HG02840 (cell line): ENCODE measurements around the gene PIF1.
"Not testable (repeated sequence)": the region's sequence is repeated elsewhere in the genome, so short reads cannot be mapped to it uniquely, and the experiment has no call there.

Source experiments
- ATAC-seq: cut with Tn5 transposase; IDR thresholded peaks from one replicate; pipeline ENCODE4 v1.9.1; 2021; ENCODE audit warnings: mild to moderate bottlenecking, moderate library complexity, moderate number of reproducible peaks; ENCODE audit not compliant: unreplicated experiment, low FRiP score

Gene PIF1

DNA sequence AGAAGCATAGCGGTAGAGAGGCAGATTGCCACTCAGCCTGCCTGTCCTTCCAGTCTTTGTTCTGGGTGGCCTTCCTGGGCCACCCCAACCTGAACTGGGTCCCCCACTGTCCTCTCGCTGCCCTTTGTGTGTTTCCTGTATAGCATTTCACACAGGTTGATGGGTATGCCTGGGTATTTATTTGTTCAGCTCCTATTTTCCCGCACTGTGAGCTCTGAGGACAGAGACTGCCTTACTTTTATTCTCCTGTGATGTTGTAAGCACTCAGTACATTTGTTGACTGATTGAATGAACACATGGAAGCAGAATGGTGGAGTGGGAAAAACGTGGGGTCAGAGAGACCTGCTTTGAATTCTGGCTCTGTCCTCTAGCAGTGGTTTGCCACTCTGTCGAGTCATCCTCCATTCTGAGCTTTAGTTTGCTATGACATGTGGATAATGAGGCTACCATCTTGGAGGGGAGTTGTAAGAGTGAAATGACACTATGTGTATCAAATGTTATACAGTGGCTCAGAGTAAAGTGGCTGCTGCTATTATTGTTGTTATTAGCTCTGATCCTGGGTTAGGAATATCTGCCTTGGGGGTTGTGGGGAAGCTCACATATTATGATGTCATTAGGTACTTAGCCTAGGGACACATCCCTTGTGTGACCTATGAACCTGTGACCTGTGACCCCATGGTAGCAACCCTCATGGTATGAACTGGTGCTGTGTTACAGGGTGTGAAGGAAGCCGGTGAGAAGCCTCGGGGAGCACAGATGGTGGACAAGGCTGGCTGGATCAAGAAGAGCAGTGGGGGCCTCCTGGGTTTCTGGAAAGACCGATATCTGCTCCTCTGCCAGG, 22.6 kb upstream of the PIF1 start:
- no peak for ATAC-seq

DNA sequence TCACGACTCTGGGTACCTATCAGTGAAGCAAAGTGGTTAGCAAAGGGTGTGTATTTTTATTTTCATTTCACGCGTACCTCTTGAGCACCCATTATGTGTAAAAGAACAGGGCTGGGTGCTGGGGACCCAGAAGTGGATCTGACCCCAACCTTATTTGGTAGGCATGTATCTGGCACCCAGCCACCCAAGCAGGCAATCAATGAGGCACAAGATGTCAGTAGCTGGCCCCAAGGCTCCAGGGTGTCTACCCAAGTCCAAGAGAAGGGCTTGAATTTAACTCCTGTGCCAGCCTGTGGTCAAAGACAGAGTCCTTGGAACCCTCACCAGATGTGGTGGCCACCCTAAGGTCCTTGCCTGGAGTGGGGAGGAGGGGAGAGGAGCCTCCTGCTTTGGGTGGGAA, 22.0 kb upstream of the PIF1 start:
- no peak for ATAC-seq

DNA sequence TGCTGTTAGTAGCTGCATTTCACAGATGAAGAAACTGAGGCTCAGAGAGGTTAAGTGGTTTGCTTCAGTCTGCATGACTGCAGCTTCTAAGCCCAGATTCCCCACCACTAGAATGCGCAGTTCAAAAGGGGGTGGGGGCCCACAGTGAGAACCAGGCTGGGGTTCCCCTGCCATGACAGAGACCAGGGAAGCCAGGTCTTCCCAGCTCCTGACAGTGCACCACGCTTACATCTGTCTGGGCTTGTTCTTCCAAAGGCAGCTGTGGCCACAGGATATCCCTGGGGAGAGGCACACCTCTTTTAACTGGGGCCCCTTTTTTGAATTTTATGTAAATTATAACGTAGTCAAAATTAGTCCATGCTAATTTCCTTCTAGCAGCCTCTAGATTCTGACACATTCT, 21.6 kb upstream of the PIF1 start:
- ATAC-seq: no peak

DNA sequence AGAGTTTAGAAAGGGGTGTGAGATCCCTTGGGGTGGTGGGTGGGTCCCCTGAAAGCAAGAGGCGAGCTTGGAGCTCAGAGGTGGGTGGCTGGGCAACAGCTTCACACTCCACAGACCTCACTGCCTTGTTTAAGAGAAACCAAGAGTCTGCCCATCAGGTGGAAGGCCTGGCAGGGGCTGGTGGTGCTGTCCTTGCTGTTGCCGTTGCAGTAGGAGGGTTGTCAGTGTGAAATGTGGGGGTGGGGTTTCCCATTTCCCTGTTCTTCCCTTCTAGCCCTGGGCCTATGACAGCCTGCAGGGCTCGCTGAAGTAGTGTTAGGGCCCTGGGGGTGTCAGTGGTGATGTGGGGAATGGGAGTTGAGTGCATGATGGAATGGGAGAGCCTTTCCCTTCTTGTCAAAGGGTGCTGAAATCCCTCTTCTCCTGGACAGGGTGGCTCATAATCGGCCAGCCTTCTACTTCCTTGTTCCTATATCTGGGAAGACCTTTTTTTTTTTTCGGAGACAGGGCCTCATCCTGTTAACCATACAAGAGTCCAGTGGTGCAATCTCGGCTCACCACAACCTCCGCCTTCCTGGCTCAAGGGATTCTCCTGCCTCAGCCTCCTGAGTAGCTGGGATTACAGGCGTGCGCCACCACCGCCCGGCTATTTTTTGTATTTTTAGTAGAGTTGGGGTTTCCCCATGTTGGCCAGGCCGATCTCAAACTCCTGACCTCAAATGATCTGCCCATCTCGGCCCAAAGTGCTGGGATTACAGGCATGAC, 20.6 kb upstream of the PIF1 start:
- ATAC-seq: no peak

DNA sequence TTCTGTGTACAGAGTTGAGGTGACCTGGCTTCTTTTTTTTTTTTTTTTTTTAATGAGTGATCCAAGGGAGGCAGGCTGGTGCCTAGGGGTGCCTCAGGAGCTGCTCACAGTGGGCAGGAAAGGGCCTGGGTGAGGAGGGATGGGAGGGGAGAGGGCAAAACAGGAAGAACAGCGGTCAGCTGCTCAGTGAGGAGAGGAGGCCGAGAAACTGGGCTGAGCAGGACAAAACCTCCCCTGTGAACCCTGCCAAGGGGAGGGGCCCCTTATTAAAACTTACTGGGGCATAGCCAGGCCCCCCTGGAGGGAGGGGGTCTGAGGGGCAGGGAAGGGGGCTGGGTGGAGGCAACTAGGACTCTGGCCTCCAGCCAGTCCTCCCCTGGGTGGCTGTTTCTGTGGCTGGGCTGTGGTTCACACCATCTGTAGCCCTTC, 19.8 kb upstream of the PIF1 start:
- ATAC-seq: no peak

DNA sequence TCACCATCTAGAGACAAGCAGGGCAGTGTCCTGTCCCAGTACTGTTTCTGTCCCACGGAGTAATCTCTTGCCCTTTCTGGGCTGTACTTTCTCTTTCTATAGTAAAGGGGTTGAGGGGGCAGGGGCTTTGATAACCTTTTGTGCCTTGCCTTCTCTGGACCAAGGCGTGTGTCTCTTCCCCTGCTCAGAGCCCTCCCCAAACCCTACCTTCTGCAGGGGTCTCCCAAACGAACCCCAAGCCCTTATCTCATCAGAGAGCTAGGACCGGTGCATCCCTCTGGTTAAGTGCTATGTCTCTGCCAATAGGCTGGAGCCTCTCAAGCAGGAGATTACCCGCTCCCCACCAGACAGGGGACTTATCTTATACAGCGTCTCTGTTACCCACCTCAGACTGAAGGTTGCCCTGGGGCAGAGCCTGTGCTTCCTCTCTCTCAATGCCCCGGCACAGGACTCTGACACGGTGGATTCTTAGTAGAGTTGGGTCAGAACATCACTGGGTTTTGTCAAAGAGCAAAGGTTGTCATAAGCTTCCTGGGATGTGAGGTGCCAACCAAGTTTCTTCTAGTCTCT, 19.2 kb upstream of the PIF1 start:
- ATAC-seq: no peak

DNA sequence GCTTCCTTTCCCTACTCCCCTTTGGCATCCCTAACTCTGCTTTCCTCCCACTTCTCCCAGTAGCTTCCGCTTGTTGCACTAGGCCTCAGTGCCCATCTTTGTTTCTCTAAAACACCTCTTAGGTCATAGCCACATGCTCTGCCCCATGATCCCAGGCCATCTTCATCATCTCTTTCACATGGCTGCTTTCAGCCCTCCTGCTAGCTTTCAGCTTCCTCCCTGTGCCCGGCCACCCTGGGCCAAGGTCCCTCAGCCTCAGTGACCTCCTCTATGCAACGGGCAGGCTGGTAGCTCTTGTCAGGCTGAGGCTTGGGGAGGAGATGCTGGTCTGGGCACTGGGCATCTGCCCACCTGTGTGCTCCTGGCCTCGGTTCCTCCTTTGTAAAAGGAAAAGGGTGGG, 18.5 kb upstream of the PIF1 start:
- no peak for ATAC-seq

DNA sequence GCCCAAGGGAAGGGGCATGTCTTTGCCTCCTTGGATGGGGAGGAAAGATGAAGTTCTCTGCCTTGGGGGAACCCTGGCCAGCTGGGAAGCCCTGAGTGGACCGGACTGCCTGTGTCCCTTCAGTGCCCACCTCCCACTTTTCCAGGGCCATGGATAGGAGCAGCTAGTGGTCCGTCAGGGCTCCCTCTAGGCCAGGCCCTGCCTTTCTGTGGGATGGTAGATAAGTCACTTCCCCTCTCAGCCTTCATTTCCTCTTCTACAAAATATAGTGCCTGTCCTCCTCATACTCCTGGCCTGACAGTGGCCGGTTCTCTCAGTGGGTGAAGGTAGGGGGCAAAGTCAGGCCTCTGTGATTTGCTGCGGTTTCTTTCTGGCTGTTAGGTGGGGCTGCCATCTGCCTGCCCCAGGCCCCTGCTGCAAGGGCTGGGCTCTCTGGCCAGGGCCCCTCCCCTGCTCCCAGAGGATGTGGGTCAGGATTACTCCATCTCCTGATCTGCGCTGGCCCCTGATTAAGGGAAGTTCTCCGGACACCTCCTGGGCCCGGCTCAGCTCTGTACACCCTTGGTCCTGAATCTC, 17.6 kb upstream of the PIF1 start:
- no peak for ATAC-seq

DNA sequence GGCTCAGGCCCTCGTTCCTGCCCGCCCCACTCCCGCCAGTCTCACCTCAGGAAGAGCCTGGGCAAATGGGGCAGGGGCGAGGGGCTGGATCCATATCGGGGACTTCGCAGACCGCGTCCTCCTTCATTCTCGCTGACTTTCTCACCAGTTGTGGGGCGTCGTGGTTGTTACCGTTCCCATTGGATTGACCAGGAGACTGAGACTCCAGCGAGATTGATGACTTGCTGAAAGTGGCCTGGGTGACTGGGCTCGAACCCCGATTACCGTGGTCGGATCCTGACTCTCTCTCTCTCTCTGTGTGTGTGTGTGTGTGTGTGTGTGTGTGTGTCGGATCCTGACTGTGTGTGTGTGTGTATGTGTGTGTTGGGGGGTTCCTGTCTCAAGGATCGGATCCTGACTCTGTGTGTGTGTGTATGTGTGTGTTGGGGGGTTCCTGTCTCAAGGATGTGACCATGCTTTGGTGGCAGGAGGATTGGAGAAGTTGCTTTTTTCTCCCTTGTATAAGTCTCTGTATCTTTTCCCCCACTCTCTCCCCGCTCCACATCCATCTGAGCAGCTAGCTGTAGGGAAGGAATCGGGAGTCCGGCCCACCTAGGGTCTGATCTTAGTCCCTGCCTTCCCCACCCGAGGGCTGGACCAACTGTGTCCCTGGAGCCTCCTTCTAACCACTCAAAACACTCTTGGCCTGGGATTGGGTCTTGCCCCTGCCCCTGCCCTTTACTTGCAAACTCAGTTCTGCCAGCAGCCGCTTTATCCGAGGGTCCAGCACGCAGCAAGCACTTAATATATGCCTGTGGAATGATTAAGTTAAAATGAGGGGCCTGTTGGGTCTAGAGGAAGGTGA, 16.9 kb upstream of the PIF1 start:
- peak; percentile 21 for ATAC-seq

DNA sequence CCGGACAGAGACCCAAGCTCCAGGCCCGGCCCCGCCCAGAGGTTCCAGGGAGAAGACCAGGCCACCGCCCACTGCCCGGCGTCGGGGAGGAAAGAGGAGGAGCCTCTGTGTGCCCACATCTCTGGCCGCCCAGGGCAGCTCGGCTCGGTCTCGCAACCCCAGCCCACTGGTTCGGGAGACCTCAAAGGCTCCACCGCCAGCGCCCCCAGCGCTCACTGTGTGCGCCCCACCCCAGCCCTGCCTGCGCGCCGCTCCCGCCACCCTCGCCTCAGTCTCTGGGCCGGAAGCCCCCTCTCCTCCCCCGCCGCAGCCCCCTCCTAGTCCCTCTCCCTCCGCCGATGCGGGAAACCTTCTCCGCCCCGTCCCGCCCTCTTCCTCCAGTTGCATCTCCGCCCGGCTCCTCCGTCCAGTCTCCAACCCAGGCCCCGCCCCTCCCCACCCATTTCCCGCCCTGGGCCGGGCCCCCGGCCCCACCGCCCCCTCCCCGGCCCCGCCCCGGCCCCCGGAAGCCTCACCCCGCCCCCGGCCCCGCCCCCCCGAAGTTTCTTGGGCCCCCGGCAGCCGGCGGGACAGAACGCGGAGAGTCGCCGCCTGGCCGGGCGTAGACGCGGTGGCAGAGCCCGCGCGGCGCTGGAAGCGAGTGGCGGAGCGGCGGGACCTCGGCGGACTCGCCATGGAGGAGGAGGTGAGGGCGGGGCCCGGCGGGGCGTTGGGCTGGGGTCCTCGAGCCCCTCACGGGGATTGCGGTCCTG, 16.1 kb upstream of the PIF1 start, which contains the start of gene PLEKHO2:
TSS of gene PLEKHO2 (plus strand) at position 572 of the 752 bp plus-strand sequence. CDS start at position 674, 102 bp downstream.
- peak; percentile 52 for ATAC-seq

DNA sequence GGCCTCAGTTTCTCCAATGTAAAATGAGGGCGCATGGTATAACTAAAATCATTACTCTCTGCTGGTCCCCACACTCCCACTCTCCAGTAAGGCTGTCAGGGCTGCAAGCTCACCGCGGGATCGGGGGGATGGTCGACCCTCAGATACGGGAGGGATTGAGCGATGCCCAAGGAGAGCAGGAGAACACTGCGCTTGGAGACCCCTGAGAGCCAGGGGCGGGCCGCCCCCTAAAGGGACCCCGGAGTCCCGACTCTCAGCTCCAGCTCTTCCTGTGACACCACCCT, 15.6 kb upstream of the PIF1 start:
- no peak for ATAC-seq

DNA sequence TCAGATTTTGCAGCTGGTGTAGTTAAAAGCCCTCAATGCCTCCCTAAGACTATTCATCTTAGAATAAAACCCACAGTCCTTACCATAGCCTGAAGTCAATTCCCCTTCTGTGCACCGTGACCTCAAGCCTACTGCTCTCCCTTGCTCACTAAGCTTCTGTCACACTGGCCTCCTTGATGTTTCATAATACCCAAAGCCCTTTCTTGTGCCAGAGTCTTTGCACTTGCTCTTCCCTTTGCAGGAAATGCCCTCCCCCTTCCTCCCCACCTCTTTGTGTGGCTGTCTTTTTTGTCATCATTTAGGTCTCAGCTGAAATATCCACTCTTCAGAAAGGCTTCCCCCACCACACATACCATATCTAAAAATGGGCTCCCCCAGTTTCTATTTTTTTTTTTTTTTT, 12.1 kb upstream of the PIF1 start:
- ATAC-seq: no peak

DNA sequence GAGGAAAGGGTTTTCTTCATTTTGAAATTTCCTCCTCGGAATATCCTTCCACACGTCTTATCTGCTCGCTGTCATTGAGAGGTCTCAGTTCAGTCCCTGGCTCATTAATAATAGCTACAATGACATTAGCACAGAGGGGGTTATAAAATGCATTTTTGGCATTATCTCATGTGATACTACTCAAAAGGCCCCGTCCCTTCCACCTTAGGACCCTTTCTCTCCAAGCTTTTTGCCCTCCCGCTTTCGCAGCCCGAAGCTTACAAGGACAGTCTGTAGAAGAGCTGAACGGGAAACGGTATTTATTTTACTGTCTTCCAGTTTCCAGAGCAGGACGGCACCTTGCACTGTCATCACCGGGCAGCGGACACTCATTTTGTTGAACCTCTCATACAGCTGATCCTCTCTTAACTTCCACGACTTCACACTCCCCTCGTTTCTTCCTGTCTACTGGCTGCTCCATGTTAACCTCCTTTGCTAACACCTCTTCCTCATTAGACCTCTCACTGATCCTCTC, 10.6 kb upstream of the PIF1 start:
- ATAC-seq: no peak

DNA sequence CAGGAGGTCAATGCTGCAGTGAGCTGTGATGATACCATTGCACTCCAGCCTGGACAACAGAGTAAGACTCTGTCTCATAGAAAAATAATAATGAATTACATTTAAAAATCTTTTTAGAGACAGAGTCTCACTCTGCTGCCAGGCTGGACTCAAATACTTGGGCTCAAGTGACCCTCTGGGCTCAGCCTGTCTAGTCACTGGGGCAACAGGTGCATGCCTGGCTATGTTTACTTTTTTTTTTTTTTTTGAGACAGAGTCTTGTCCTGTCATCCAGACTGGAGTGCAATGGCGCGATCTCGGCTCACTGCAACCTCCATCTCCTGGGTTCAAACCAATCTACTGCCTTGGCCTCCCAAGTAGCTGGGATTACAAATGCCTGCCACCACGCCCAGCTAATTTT, 8.2 kb upstream of the PIF1 start:
- no peak for ATAC-seq

DNA sequence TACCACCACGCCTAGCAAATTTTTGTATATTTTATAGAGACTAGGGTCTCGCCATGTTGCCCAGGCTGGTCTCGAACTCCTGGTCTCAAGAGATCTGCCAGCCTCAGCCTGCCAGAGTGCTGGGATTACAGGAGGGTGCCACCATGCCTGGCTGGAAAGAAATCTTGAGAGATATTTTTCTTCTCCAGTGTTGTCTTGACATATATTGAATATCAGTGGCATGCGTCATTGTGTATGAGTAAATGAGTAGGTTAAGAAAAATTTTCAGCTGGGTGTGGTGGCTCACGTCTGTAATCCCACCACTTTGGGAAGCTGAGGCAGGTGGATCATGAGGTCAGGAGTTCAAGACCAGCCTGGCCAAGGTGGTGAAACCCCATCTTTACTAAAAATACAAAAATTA, 3.5 kb upstream of the PIF1 start:
- ATAC-seq: no peak

DNA sequence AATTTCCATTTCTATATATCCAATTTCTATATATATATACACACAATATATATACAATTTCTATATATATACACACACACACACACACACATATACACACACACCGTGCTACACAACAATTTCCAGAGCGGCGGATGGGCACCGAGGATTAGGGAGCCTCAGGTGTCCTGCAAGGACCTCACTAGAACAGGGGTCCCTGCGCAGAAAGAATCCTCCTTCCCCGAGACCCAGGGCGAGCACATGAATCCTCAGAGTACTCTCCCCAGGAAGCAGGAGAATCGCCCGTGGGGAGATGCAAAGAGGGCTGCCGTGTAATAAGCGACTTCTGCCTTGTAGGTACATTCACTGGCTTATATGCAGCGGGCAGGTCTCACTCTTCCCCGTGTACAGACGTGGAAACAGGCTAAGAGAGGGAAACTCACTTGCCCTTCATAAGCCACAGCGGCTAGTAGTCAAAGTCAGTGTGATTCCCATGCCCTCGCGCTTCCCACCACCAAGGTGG, 467 bp downstream of the PIF1 start:
- ATAC-seq: no peak

DNA sequence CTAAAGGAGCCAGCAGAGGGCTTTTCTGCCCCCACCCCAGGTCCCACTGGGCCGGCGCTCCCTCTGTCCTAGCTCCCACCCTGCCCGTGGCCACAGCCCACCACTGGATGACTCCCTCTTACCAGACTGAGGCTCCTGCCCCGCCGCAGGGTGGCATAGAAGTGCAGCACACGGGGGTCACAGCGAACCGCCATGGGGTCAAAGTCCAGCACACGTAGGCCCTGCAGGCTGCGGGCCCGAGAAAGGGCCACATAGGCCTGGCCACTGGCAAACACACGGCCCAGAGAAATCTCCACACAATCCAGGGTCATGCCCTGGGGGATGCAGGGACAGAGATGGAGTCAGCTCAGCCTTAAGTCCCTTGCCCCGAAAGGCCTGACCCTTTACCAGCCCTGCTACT, 9.0 kb downstream of the PIF1 start:
- ATAC-seq: no peak

DNA sequence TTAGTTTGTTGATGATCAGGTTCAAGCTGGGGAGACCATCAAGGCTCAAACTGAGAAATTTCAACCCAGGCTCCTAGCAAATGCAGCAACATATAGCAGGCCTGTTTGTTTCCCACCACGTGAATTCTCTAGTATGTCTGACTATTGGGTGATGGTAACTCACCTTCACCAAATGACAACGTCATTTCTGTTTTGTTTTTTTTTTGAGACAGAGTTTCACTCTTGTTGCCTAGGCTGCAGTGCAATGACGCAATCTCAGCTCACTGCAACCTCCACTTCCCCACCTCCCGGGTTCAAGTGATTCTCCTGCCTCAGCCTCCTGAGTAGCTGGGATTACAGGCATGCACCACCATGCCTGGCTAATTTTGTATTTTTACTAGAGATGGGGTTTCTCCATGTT, 10.5 kb downstream of the PIF1 start:
- not testable (repeated sequence) for ATAC-seq

DNA sequence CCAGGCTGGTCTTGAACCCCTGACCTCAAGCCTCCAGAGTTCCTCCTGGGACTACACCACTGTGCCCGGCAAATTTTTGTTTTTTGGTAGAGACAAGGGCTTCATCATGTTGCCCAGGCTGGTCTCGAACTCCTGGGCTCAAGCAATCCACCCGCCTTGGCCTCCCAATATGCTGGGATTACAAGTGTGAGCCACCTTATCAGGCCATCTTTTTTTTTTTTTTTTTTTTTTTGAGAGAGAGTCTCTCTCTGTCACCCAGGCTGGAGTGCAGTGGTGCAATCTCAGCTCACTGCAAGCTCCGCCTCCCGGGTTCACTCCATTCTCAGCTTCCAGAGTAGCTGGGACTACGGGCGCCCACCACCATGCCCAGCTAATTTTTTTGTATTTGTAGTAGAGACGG, 11.2 kb downstream of the PIF1 start:
- not testable (repeated sequence) for ATAC-seq
